GM19193 (cell line): ENCODE results near the gene AMH.

Experiments used
- POLR2A ChIP-seq: IDR thresholded peaks from 4 replicates; pipeline ENCODE4 v1.6.1; 2011; ENCODE audit not compliant: insufficient read depth, insufficient read length; ENCODE audit errors: extremely low read depth

The AMH gene

GRCh38 chr19:2215281-2215751 lies 33.8 kb upstream of the AMH start:
- no peak for TF ChIP-seq POLR2A

GRCh38 chr19:2216361-2217225 lies 32.5 kb upstream of the AMH start:
- TF ChIP-seq POLR2A: no peak

GRCh38 chr19:2217591-2217990 lies 31.5 kb upstream of the AMH start:
- no peak for TF ChIP-seq POLR2A

- no peak for TF ChIP-seq POLR2A
Observed at GRCh38 chr19:2219726-2220125, 29.4 kb upstream of the AMH start.

- TF ChIP-seq POLR2A: no peak
Observed at GRCh38 chr19:2221250-2221831, 27.8 kb upstream of the AMH start.

- no peak for TF ChIP-seq POLR2A
Observed at GRCh38 chr19:2221918-2222317, 27.2 kb upstream of the AMH start.

- no peak for TF ChIP-seq POLR2A
Observed at GRCh38 chr19:2223391-2223790, 25.7 kb upstream of the AMH start.

- no peak for TF ChIP-seq POLR2A
Observed at GRCh38 chr19:2223959-2224358, 25.2 kb upstream of the AMH start.

GRCh38 chr19:2224754-2225349 lies 24.3 kb upstream of the AMH start:
- no peak for TF ChIP-seq POLR2A

- no peak for TF ChIP-seq POLR2A
Observed at GRCh38 chr19:2225415-2226050, 23.6 kb upstream of the AMH start.

GRCh38 chr19:2226051-2226839 lies 22.9 kb upstream of the AMH start:
- TF ChIP-seq POLR2A: no peak

GRCh38 chr19:2226840-2227360 lies 22.2 kb upstream of the AMH start:
- TF ChIP-seq POLR2A: no peak

GRCh38 chr19:2227415-2228156 lies 21.5 kb upstream of the AMH start:
- TF ChIP-seq POLR2A: no peak
